Nephron (organoid): Measurements from ENCODE around the gene PSMA5.
"Not testable (repeated sequence)": the region's sequence is repeated elsewhere in the genome, so short reads cannot be mapped to it uniquely, and the experiment has no call there.

Source experiments
- H3K27ac Mint-ChIP-seq, 3 experiments: 2 replicates each; pipeline ENCODE4 v1.8.0; 2020; ENCODE audit warnings: mixed read lengths in 3 of 3, mild to moderate bottlenecking in 2 of 3, moderate library complexity in 1 of 3
- H3K27me3 Mint-ChIP-seq: 2 replicates; pipeline ENCODE4 v1.8.0; 2021; ENCODE audit warnings: low read depth, mild to moderate bottlenecking, moderate library complexity, mixed read lengths
- H3K36me3 Mint-ChIP-seq: 2 replicates; pipeline ENCODE4 v1.8.0; 2020; ENCODE audit warnings: low read depth, mixed read lengths
- H3K4me1 Mint-ChIP-seq: 2 replicates; pipeline ENCODE4 v1.8.0; 2020; ENCODE audit warnings: mixed read lengths
- H3K4me3 Mint-ChIP-seq, 3 experiments: 2 replicates each; pipeline ENCODE4 v1.8.0; 2020; ENCODE audit warnings: mild to moderate bottlenecking in 3 of 3, mixed read lengths in 3 of 3, moderate library complexity in 2 of 3
- H3K9me3 Mint-ChIP-seq: 2 replicates; pipeline ENCODE4 v1.8.0; 2020; ENCODE audit warnings: mixed read lengths
- TF ChIP-seq, protein P1 (sequence below), 3 experiments: fragments of 200-600 bp; sonication (generic); IDR thresholded peaks; one replicate each; pipeline ENCODE4 v1.5.0; 2021; ENCODE audit warnings: antibody characterized with exemption in 3 of 3; ENCODE audit not compliant: unreplicated experiment in 3 of 3

Gene PSMA5

GRCh38 chr1:109396513-109396839 lies 29.8 kb downstream of the PSMA5 start:
- peak overlapping the region; percentile 93 to 96 (median 96) for H3K4me3 Mint-ChIP-seq
- TF ChIP-seq, protein P1, sequence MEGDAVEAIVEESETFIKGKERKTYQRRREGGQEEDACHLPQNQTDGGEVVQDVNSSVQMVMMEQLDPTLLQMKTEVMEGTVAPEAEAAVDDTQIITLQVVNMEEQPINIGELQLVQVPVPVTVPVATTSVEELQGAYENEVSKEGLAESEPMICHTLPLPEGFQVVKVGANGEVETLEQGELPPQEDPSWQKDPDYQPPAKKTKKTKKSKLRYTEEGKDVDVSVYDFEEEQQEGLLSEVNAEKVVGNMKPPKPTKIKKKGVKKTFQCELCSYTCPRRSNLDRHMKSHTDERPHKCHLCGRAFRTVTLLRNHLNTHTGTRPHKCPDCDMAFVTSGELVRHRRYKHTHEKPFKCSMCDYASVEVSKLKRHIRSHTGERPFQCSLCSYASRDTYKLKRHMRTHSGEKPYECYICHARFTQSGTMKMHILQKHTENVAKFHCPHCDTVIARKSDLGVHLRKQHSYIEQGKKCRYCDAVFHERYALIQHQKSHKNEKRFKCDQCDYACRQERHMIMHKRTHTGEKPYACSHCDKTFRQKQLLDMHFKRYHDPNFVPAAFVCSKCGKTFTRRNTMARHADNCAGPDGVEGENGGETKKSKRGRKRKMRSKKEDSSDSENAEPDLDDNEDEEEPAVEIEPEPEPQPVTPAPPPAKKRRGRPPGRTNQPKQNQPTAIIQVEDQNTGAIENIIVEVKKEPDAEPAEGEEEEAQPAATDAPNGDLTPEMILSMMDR (IDR thresholded peaks at IDR 0.05; ENCODE audit: unreplicated experiment in 3 of 3): no peak

GRCh38 chr1:109395602-109396512 lies 30.4 kb downstream of the PSMA5 start:
- Mint-ChIP-seq H3K4me3 (peak overlapping the region; percentile 93 to 96 (median 96)), H3K36me3 (no peaks in the 10 kb centered on the region), H3K27me3 (peaks cover 11% of the 10 kb centered on the region), H3K4me1 (peaks cover 72% of the 10 kb centered on the region), H3K27ac (peak overlapping the region in 2 of 3 experiments; percentile 54 to 59), H3K9me3 (no peaks in the 10 kb centered on the region)
- TF ChIP-seq, protein P1 (IDR thresholded peaks at IDR 0.05; ENCODE audit: unreplicated experiment in 3 of 3): no peak

More at GRCh38 chr1:109396513-109396839, 29.8 kb downstream of the PSMA5 start:
- peak overlapping the region in 2 of 3 experiments; percentile 54 to 59 for H3K27ac Mint-ChIP-seq
- no peaks in the 10 kb centered on the region for H3K9me3 Mint-ChIP-seq
- H3K27me3 Mint-ChIP-seq: peaks cover 11% of the 10 kb centered on the region
- H3K36me3 Mint-ChIP-seq: no peaks in the 10 kb centered on the region
- peaks cover 65% of the 10 kb centered on the region for H3K4me1 Mint-ChIP-seq

GRCh38 chr1:109395282-109395599 lies 31.0 kb downstream of the PSMA5 start:
- not testable (repeated sequence) for H3K36me3 Mint-ChIP-seq, H3K27ac Mint-ChIP-seq, H3K9me3 Mint-ChIP-seq
- Mint-ChIP-seq H3K27me3 (peaks cover 11% of the 10 kb centered on the region), H3K4me1 (peaks cover 78% of the 10 kb centered on the region), H3K4me3 (peak overlapping the region; percentile 93 to 96 (median 96))

DNA sequence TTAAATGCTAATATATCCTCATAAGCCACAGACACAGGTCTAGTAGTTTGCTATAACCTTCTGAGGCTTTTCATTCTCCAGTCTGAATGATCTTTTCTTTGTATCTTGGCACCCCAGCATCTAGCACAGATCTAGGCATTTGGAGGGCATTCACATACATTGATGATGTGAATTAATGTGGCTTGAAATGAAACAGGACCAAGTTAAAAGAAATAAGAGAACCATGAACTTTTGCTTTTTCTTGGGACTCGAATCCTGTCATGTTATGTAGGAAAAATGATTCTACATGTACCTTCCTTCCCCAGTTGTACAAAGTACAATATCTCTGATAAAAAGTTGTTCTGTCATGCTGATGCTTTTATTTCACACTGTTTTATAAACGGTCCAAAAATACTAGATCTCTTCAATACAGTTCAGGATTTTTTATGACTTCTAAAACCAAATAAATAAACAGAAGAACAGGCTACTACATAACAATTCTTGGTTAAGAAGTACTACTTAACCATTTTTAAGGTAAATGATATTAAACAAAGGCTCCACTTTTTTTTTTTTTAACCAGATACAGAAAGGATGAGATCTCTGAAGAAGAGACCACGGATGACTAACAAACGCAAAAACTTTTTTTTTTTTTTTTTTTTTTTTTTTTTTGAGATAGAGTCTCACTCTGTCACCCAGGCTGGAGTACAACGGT lies 31.5 kb downstream of the PSMA5 start:
- Mint-ChIP-seq H3K4me1 (peaks cover 83% of the 10 kb centered on the region), H3K36me3 (no peaks in the 10 kb centered on the region), H3K4me3 (peak overlapping the region; percentile 12 to 64 (median 61)), H3K27ac (peak overlapping the region; percentile 42 to 96 (median 92)), H3K27me3 (peaks cover 11% of the 10 kb centered on the region), H3K9me3 (no peaks in the 10 kb centered on the region)
- TF ChIP-seq, protein P1 (IDR thresholded peaks at IDR 0.05; ENCODE audit: unreplicated experiment in 3 of 3): no peak

- H3K9me3 Mint-ChIP-seq: no peaks in the 10 kb centered on the region
- H3K4me1 Mint-ChIP-seq: peaks cover 85% of the 10 kb centered on the region
- TF ChIP-seq, protein P1 (IDR thresholded peaks at IDR 0.05; ENCODE audit: unreplicated experiment in 3 of 3): no peak
- peak overlapping the region; percentile 86 to 96 (median 92) for H3K27ac Mint-ChIP-seq
- H3K36me3 Mint-ChIP-seq: no peaks in the 10 kb centered on the region
- peaks cover 11% of the 10 kb centered on the region for H3K27me3 Mint-ChIP-seq
- H3K4me3 Mint-ChIP-seq: peak overlapping the region in 2 of 3 experiments; percentile 70 to 73
Observed at GRCh38 chr1:109393617-109394233, 32.5 kb downstream of the PSMA5 start.
